ENCODE results near the gene MYH7B. TPM values are rescaled to one million over a fixed set of nuclear protein-coding genes. Genes with fewer than 3 reads are reported as not detected.
A peak's percentile ranks its signal among the peaks of the same experiment; 100 is the strongest.

MYH7B gene
- total RNA-seq, 1 experiment from 2014 or later: 0.22 TPM

- Histone ChIP-seq H3K9me3 (ENCODE audit: control insufficient read depth, low read depth, low read length) (no peaks in the 10 kb centered on the region), H3K23ac (ENCODE audit: insufficient read length, low read depth, low read length) (no peak overlapping the region), H3K4ac (ENCODE audit: low read depth, low read length) (no peak overlapping the region), H4K91ac (ENCODE audit: insufficient read length, low read depth, low read length) (no peak overlapping the region), H3K23me2 (ENCODE audit: insufficient read length, low read depth, low read length, poor library complexity, severe bottlenecking) (no peaks in the 10 kb centered on the region), H3K79me2 (ENCODE audit: insufficient read depth, low read length) (no peaks in the 10 kb centered on the region), H2BK15ac (ENCODE audit: low read depth, low read length) (no peak overlapping the region), H3K9ac (ENCODE audit: extremely low read depth, insufficient read length, low read length) (no peak overlapping the region), H2AFZ (ENCODE audit: low read length) (no peak overlapping the region), H3K56ac (ENCODE audit: insufficient read length, low read depth, low read length) (no peak overlapping the region), H2BK12ac (ENCODE audit: insufficient read length, low read depth, low read length) (no peak overlapping the region), H3K4me2 (ENCODE audit: insufficient read depth, insufficient read length, low read length) (no peak overlapping the region), H3K18ac (ENCODE audit: insufficient read length, low read depth, low read length) (peak overlapping the region; percentile 12), H2BK20ac (ENCODE audit: low read depth, low read length, poor library complexity, severe bottlenecking) (no peak overlapping the region), H2BK120ac (ENCODE audit: low read depth, low read length, poor library complexity, severe bottlenecking) (no peak overlapping the region), H4K20me1 (ENCODE audit: control insufficient read depth, insufficient read depth, insufficient read length) (no peaks in the 10 kb centered on the region), H3T11ph (ENCODE audit: low read length) (no peak overlapping the region), H3K27me3 (ENCODE audit: insufficient read depth, low read length) (no peaks in the 10 kb centered on the region), H3K27ac (ENCODE audit: insufficient read length, low read depth, low read length) (no peak overlapping the region), H3K79me1 (ENCODE audit: insufficient read depth, low read depth, low read length, poor library complexity, severe bottlenecking) (no peaks in the 10 kb centered on the region), H3K14ac (ENCODE audit: insufficient read depth, low read length) (no peak overlapping the region), H3K4me1 (ENCODE audit: insufficient read depth, low read length) (peaks cover 8% of the 10 kb centered on the region; the same call in 1 of the 2 replicates), H2BK5ac (ENCODE audit: insufficient read length, low read length) (no peak overlapping the region), H4K8ac (replicated peaks; ENCODE audit: insufficient read length, low read depth, low read length) (no peak overlapping the region), H2AK5ac (ENCODE audit: insufficient read length, low read length) (no peak overlapping the region), H4K5ac (ENCODE audit: insufficient read length, low read depth, low read length) (no peak overlapping the region)
- WGBS (ENCODE audit: extremely low coverage, insufficient read length, low lambda C conversion rate): no CpG with 5 or more reads among the region's 22 CpGs
- Mint-ChIP-seq H3K4me1 (peaks cover 66 to 68% of the 10 kb centered on the region in 2 experiments), H3K27me3 (ENCODE audit: low read depth) (peaks cover 96% of the 10 kb centered on the region), H3K9me3 (peaks cover 0 to 8% of the 10 kb centered on the region in 2 experiments; a peak in 2 of 5 replicates), H3K36me3 (ENCODE audit: insufficient read depth in 1 of 3, low read depth in 3 of 3) (no peaks in the 10 kb centered on the region), H3K4me3 (no peak overlapping the region), H3K27ac (peak overlapping the region in 1 of 3 experiments; percentile 98; a peak in 2 of 7 replicates)
- no peak for TF ChIP-seq CTCF (conservative IDR thresholded peaks at IDR 0.05)
- peak; percentile 68 for DNase-seq
Measured at GRCh38 chr20:34980543-34981233, 25.0 kb downstream of the MYH7B start.
